Measurements from ENCODE around the gene CNNM2. TPM values are rescaled to one million over a fixed set of nuclear protein-coding genes. Genes with fewer than 3 reads are reported as not detected.
A peak's percentile ranks its signal among the peaks of the same experiment; 100 is the strongest.

CNNM2 gene
- total RNA-seq, 6 experiments from 2014 or later = 5.2 to 7.6 (median 6.5) TPM

DNA sequence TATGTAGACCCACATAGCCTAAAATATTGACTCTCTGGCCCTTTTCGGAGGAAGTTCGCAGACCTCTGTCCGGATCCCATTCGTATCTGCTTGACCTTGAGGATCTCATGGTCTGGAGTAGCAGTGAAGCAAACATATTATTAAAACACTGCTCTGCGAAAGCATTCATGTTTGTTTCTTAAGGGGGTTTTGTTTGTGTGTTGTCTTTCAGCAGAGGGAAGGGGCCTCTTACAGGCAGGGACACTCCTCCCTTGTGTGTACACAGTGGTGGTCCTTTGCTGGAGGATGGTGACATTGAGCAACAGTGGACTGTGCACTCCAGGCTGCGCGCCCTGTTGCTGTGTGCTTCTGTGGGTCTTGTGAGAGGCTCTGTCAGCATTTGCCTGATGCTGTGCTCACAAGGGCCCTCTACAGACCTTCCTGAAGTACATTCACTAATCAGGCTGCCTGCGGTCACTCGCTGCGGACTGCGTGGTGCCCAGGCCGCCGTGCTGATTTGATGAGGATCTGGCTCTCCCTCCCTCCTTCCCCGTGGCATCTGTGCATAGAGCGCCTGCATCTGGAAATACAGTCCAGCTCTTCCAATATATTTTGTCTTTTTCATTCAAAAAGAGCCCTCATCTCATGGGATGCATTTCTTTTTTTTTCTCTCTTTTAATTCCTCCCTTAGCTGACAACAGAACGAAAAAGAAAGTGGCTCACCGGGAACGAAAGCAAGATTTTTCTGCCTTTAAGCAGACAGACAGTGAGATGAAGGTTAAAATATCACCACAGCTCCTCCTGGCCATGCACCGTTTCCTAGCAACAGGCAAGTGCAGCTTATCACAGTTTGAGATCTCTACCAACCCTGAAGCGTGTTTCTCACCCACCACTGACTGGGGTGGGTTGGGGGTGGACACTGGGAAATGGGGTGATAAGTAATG is 135.8 kb downstream of the CNNM2 start:
- WGBS (ENCODE audit: insufficient coverage, low coverage, low lambda C conversion rate, missing lambda C conversion rate) = 15% methylated on average over 14 of the region's 20 CpGs
- Histone ChIP-seq H3K4me1 (peaks cover 0 to 5% (median 3%) of the 10 kb centered on the region in 4 donors), H3K36me3 (no peaks in the 10 kb centered on the region), H3K27ac (peak overlapping the region in 2 of 3 donors; percentile 31 to 45), H3K9me3 (no peaks in the 10 kb centered on the region), H3K27me3 (no peaks in the 10 kb centered on the region), H3K4me3 (peak overlapping the region; percentile 11 to 35 (median 22))
- intact Hi-C loops (cut with DNase I) = no loop called here
- DNase-seq (peak; percentile 80 to 86 (median 86)), ATAC-seq (peak; percentile 99 to 100 (median 100))
- TF ChIP-seq POLR2A (IDR thresholded peaks at IDR 0.05) = no peak
- TF ChIP-seq, protein P1, sequence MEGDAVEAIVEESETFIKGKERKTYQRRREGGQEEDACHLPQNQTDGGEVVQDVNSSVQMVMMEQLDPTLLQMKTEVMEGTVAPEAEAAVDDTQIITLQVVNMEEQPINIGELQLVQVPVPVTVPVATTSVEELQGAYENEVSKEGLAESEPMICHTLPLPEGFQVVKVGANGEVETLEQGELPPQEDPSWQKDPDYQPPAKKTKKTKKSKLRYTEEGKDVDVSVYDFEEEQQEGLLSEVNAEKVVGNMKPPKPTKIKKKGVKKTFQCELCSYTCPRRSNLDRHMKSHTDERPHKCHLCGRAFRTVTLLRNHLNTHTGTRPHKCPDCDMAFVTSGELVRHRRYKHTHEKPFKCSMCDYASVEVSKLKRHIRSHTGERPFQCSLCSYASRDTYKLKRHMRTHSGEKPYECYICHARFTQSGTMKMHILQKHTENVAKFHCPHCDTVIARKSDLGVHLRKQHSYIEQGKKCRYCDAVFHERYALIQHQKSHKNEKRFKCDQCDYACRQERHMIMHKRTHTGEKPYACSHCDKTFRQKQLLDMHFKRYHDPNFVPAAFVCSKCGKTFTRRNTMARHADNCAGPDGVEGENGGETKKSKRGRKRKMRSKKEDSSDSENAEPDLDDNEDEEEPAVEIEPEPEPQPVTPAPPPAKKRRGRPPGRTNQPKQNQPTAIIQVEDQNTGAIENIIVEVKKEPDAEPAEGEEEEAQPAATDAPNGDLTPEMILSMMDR (IDR thresholded peaks at IDR 0.05) = peak; percentile 34 to 62 (median 54)

DNA sequence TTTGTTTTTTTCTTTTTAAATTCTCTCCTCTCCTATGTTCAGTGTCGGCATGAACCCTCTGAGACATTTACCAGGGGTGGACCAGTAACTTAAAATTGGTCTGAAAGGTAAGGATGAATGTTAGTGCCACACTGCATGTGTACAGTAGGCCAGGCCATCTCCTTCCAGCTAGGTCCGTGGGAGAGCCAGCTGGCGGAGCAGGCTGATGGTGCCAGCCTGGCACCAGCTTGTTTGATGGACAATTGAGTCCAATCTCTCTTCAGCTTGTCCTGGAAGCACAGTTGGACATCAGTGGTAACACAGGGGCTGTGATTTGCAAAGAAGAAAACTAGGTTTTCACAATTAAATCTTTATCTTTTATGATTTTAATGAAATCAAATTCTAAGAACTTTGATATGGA is 136.5 kb downstream of the CNNM2 start:
- ATAC-seq (no peak), DNase-seq (no peak)
- Histone ChIP-seq H3K9me3 (no peaks in the 10 kb centered on the region), H3K27me3 (no peaks in the 10 kb centered on the region), H3K27ac (peak overlapping the region in 2 of 3 donors; percentile 31 to 45), H3K36me3 (no peaks in the 10 kb centered on the region), H3K4me1 (peaks cover 0 to 5% (median 3%) of the 10 kb centered on the region in 4 donors), H3K4me3 (no peak overlapping the region)
- 69% methylated on average over 3 of the region's 3 CpGs for WGBS (ENCODE audit: insufficient coverage, low coverage, low lambda C conversion rate, missing lambda C conversion rate)
- TF ChIP-seq POLR2A (IDR thresholded peaks at IDR 0.05) = no peak
- TF ChIP-seq, protein P1 (IDR thresholded peaks at IDR 0.05) = no peak
- intact Hi-C loops (cut with DNase I) = no loop called here

DNA sequence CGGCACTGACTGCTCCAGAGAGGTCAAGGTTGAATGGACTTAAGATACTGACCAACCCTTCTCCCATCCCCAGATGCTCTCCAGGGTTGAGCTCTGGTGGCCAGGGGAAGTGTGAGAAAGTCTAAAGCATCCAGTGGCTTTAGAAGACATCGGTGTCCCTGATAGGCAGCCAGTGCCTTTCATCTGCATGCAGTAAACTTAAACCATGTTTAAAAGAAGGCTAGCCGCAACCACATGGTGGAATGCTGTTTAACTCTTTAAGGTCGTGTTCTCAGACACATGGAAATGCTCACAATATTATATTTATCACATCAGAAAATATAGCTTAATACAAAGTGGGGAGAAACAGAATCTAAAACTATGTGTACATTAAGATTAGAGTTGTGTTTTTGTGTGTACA is 137.0 kb downstream of the CNNM2 start:
- H3K4me1 ChIP-seq = peaks cover 0 to 5% (median 3%) of the 10 kb centered on the region in 4 donors
- TF ChIP-seq, protein P1 (IDR thresholded peaks at IDR 0.05) = no peak
- no peak for TF ChIP-seq POLR2A (IDR thresholded peaks at IDR 0.05)
- no peaks in the 10 kb centered on the region for H3K9me3 ChIP-seq
- ATAC-seq (no peak), DNase-seq (no peak)
- no peak overlapping the region for H3K27ac ChIP-seq
- H3K4me3 ChIP-seq = no peak overlapping the region
- WGBS (ENCODE audit: insufficient coverage, low coverage, low lambda C conversion rate, missing lambda C conversion rate) = 67% methylated on average over 4 of the region's 4 CpGs
- H3K36me3 ChIP-seq = no peaks in the 10 kb centered on the region
- no peaks in the 10 kb centered on the region for H3K27me3 ChIP-seq
- intact Hi-C loops (cut with DNase I) = no loop called here

DNA sequence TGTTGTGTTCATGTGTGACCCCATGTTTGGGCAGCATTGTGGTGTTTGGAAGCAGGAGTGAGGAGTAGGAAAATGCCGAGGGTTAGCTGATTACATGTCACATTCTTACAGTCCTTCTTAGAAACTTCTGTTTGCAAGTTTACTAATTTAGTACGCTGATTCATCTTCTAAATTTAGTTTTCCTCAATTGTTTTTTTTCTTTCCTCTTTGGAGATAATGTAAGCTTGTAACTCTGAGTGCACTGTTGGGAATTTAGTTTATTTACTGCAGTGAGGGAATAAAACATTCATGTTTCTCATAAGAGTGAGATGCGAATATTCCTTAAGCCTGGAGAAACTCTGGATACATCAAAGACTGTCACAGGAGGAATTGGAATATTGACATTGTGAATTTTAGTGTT is 139.9 kb downstream of the CNNM2 start:
- 67% methylated on average over 3 of the region's 3 CpGs for WGBS (ENCODE audit: insufficient coverage, low coverage, low lambda C conversion rate, missing lambda C conversion rate)
- peaks cover 0 to 5% (median 3%) of the 10 kb centered on the region in 4 donors for H3K4me1 ChIP-seq
- TF ChIP-seq POLR2A (IDR thresholded peaks at IDR 0.05) = no peak
- TF ChIP-seq, protein P1 (IDR thresholded peaks at IDR 0.05) = no peak
- H3K27me3 ChIP-seq = no peaks in the 10 kb centered on the region
- H3K9me3 ChIP-seq = no peaks in the 10 kb centered on the region
- ATAC-seq (no peak), DNase-seq (no peak)
- no peak overlapping the region for H3K4me3 ChIP-seq
- intact Hi-C loops (cut with DNase I) = no loop called here
- no peaks in the 10 kb centered on the region for H3K36me3 ChIP-seq
- no peak overlapping the region for H3K27ac ChIP-seq

All from right lobe of liver (tissue), 6 donors.